HG03159 (cell line): Measurements from ENCODE around the gene GPNMB.
A peak's percentile ranks its signal among the peaks of the same experiment; 100 is the strongest.

Source experiments
- ATAC-seq: cut with Tn5 transposase; IDR thresholded peaks from one replicate; pipeline ENCODE4 v1.9.1; 2021; ENCODE audit warnings: mild to moderate bottlenecking, moderate library complexity; ENCODE audit not compliant: unreplicated experiment

GPNMB gene

GRCh38 chr7:23268167-23268566 is 21.6 kb downstream of the GPNMB start:
- no peak for ATAC-seq

- no peak for ATAC-seq
Measured at GRCh38 chr7:23268746-23269145, 22.2 kb downstream of the GPNMB start.

- no peak for ATAC-seq
Measured at GRCh38 chr7:23272275-23272674, 25.7 kb downstream of the GPNMB start.

- ATAC-seq = peak; percentile 96
Measured at GRCh38 chr7:23273141-23273599, 26.6 kb downstream of the GPNMB start.

GRCh38 chr7:23275912-23276311 is 29.3 kb downstream of the GPNMB start:
- no peak for ATAC-seq

GRCh38 chr7:23276376-23276775 is 29.8 kb downstream of the GPNMB start:
- ATAC-seq = no peak

GRCh38 chr7:23276947-23277346 is 30.4 kb downstream of the GPNMB start:
- no peak for ATAC-seq

GRCh38 chr7:23277359-23277989 is 30.9 kb downstream of the GPNMB start:
- ATAC-seq = peak; percentile 50

- ATAC-seq = no peak
Measured at GRCh38 chr7:23279819-23280525, 33.4 kb downstream of the GPNMB start.

- ATAC-seq = no peak
Measured at GRCh38 chr7:23283086-23283485, 36.5 kb downstream of the GPNMB start.

- ATAC-seq = no peak
Measured at GRCh38 chr7:23284871-23285270, 38.3 kb downstream of the GPNMB start.

- ATAC-seq = no peak
Measured at GRCh38 chr7:23285657-23286646, 39.4 kb downstream of the GPNMB start.

GRCh38 chr7:23287612-23288011 is 41.0 kb downstream of the GPNMB start:
- ATAC-seq = no peak

- ATAC-seq = no peak
Measured at GRCh38 chr7:23290993-23291392, 44.4 kb downstream of the GPNMB start.

GRCh38 chr7:23291957-23292560 is 45.5 kb downstream of the GPNMB start:
- no peak for ATAC-seq

- no peak for ATAC-seq
Measured at GRCh38 chr7:23292623-23293022, 46.0 kb downstream of the GPNMB start.

GRCh38 chr7:23293500-23294073 is 47.0 kb downstream of the GPNMB start:
- no peak for ATAC-seq

GRCh38 chr7:23294549-23295400 is 48.2 kb downstream of the GPNMB start:
- ATAC-seq = no peak

- no peak for ATAC-seq
Measured at GRCh38 chr7:23295401-23295697, 48.8 kb downstream of the GPNMB start.
